PFSK-1 (cell line): ENCODE measurements around the gene OR9G4.

Experiments used
- FOXP2 ChIP-seq: optimal IDR thresholded peaks from 2 replicates; pipeline ENCODE3; 2011; ENCODE audit warnings: borderline replicate concordance, control low read depth, inconsistent platforms; ENCODE audit not compliant: insufficient read depth; ENCODE audit errors: extremely low read length, extremely low read depth
- POLR2AphosphoS5 ChIP-seq: IDR thresholded peaks from 2 replicates; pipeline ENCODE4 v1.6.1; 2012; ENCODE audit warnings: low read depth, mild to moderate bottlenecking, control low read depth, low read length, moderate library complexity
- REST ChIP-seq, 2 experiments: IDR thresholded peaks; 2 replicates each; pipeline versions ENCODE4 v1.6.1 to v1.8.0; 2011 to 2012; ENCODE audit warnings: low read depth in 2 of 2, low read length in 2 of 2, control low read depth in 1 of 2, inconsistent platforms in 1 of 2, mild to moderate bottlenecking in 1 of 2, moderate library complexity in 1 of 2; ENCODE audit not compliant: insufficient read depth in 1 of 2
- SIN3A ChIP-seq: IDR thresholded peaks from 2 replicates; pipeline ENCODE4 v1.6.1; 2012; ENCODE audit warnings: mild to moderate bottlenecking, low read length, moderate library complexity, borderline replicate concordance; ENCODE audit not compliant: insufficient read depth
- TAF1 ChIP-seq: IDR thresholded peaks from 2 replicates; pipeline ENCODE4 v1.6.1; 2012; ENCODE audit warnings: low read length, control low read depth, borderline replicate concordance; ENCODE audit not compliant: insufficient read depth

- no peak for TF ChIP-seq POLR2AphosphoS5
- no peak for TF ChIP-seq TAF1
- no peak for TF ChIP-seq REST (IDR thresholded peaks at IDR 0.05; ENCODE audit: insufficient read depth in 1 of 2, low read depth in 2 of 2, low read length in 2 of 2)
- TF ChIP-seq SIN3A, result no peak
- no peak for TF ChIP-seq FOXP2
Measured at GRCh38 chr11:56714206-56714605, 34.3 kb downstream of the OR9G4 start.
